ENCODE data around the gene TCAF1.
A peak's percentile ranks its signal among the peaks of the same experiment; 100 is the strongest.
"Not testable (repeated sequence)": the region's sequence is repeated elsewhere in the genome, so short reads cannot be mapped to it uniquely, and the experiment has no call there.

The TCAF1 gene

DNA sequence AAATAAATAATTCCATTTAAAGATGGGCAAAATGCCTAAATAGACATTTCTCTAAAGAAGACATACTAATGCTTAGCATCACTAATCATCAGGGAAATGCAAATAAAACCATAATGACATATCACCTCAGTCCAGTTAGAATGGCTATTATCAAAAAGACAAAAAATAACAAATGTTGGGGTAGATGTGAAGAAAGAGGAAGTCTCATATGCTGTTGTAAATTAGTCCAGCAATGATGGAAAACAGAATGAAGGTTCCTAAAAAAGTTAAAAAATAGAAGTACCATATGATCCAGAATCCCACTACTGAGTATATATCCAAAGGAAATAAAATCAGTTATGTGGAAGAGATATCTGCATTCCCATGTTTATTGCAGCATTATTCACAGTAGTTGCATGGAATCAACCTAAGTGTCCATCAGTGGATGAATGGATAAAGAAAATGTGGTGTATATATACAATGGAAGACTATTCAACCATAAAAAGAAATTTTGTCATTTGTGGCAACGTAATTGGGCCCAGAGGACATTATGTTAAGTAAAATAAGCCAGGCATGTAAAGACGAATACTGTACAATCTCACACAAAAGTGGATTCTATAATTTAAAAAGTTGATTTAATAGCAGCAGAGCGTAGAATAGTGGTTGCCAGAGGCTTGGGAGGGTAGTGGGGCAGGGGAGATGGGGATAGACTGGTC is 52.0 kb downstream of the TCAF1 start:
- no peak for DNase-seq

GRCh38 chr7:143848192-143848591 is 53.8 kb downstream of the TCAF1 start:
- no peak for DNase-seq

GRCh38 chr7:143846692-143847091 is 55.3 kb downstream of the TCAF1 start:
- no peak for DNase-seq

DNA sequence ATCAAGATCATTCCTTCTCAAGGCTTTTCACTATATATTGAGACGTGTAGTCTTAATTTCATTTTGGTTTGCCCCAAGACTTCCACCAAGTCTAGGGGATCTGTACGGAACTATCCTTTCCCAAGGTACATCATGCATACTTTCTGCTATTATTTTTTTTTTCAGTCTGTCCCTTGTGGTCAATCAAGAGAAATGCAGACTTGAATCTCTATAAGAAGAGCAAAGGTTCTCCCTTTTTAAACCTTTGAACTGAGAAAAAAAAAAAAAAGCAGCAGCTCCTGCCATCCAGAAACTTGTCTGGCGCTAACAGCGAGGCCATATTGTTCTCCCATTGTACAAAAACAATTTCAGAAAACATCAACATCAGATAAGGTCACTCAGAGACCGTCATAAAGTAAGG is 60.3 kb downstream of the TCAF1 start:
- DNase-seq = not testable (repeated sequence)

- not testable (repeated sequence) for DNase-seq
These were observed 61.9 kb downstream of the TCAF1 start for GRCh38 chr7:143840062-143840461.

DNA sequence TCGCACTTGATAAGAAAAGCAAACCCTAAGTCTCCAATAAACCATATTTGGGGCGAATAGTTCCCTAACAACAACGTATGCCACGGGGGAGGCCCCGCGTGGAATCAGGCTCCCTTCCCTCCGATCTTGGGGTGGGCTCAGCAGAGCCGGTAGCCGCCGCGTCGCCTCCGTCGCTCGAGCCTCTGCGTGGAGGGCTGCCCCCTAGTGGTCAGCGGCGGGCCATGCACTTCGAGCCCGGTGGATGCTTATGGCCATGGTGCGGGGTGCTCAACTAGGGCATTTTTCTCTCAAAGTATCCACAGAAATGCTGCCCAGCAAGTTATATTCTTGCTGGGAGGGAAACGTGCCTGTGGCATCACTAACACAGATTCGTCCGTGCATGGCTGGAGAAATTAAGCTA is 64.8 kb downstream of the TCAF1 start:
- DNase-seq = not testable (repeated sequence)

DNA sequence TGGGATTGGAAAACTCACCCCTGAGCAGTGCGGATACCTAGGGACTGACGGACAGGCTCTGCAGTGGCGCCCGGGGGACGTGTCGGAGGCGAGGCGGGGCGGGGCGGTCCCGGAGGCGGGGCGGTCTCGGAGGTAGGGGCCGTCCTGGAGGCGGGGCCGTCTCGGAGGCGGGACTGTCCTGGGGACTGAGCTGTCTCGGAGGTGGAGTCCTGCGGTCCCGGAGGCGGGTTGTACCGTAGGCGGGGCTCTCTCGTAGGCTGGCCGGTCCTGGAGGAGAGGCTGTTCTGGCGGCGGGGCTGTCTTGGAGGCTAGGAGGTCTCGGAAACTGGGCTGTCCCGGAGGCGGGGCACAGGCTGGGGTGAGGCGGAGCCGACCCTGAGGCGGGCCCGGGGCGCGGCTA is 65.4 kb downstream of the TCAF1 start:
- peak; percentile 85 for DNase-seq

DNA sequence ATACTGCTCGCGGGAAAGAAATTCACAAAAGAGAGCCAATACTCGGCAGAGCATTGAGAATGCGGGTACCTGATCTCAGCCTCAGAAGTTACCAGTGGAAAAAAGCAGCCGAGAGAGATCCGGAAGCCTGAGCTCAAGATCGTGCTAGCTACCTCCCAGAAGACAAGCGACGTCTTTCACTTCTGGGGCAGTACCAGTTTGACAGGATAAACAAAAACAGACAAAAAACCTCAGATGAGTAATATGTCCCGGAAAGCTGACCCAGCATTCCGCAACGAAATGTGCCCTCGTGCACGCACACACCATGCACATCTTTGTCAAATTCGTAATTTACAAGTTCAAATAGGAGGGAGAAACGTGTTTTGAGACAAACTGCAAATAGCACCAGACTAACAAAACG is 65.9 kb downstream of the TCAF1 start:
- not testable (repeated sequence) for DNase-seq

- not testable (repeated sequence) for DNase-seq
These were observed 75.4 kb downstream of the TCAF1 start for GRCh38 chr7:143826578-143826977.

- DNase-seq = not testable (repeated sequence)
These were observed 77.5 kb downstream of the TCAF1 start for GRCh38 chr7:143824295-143825135.

DNA sequence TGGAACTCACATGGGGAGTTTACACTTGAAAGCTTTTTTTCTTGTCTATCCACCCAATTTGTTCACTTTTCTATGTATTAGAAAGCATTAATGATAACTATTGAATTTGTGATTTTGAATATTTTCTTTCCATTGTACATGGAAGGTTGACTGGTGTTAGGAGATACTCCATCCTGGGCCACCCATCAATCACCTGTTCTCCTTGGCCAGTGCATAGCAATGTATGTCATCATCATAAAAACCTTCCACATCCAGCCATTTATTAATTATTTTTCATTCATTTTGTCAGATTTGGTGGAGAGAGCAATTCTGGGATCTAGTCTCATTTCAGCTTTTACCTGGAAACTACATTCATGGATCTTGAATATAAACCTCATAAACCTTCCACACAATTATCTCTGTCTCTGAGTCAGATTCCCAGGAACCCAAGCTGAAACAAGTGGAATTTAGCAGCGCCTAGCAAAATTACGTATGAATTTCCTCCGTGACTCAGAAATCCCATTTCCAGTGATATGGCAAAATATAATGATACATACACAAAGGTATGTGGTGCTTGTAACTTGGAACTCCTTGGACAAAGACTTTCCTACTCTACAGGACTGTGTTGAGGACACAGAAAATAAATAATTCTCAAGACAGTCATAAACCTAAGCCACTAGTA is 78.2 kb downstream of the TCAF1 start:
- not testable (repeated sequence) for DNase-seq

DNA sequence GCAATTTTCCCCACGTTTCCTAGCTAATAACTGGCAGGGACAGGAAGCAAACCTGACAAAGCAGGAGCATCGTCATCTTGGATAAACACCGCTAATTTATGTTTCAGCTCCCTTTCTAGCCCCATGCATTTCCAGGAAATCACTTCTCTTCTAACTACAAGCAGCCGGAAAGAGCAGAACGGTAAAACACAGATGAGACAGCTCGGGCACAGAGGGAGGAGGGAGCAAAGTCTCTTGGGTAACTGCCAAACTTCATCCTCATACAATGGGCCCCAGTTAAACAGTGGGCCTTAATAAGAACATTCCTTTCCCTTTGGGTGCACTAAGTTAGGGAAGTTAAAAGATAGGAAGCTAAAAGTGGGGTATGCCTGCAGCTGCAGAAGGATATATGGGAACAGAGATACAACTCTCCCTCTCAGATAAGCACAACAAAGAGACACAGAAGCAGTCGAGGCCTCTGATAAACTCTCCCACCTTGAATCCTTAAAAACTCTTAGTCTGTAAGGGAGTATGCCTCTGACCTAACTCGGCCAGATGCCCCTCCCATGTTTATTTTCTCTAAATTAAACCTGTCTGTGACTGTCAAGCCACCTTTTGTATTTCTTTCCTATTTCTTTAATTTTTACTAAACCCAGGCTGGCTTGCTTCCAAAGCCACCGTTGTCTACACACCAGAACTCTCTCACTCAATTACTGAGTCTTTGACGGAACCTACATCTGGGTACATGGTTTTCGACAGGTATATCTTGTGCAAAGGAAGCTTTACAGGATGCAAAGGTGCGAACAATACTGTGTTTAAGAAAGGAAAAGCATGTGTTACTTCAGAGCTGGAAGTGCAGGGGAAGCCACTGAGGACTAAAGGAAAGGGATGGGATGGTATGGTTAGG is 80.3 kb downstream of the TCAF1 start:
- not testable (repeated sequence) for DNase-seq

DNA sequence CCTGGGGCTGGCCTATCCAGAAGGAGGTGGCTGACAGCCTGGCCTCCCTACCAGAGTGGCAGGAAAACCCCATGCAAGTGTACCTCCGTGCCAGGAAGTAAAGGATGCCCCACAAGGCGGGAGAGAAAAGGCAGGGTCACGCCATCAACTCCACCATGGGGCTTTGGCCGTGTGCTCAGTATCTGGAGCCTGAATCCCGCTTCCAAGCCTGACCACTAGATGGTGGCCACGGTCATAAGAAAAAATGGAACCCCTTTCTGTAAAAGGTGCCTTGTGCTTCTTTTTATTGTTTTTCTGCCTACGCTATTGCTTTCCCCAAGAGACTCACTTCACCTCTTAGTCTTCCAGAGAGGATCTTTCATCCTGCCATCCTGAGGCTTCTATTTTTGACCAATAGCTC is 84.1 kb downstream of the TCAF1 start:
- not testable (repeated sequence) for DNase-seq

- DNase-seq = not testable (repeated sequence)
These were observed 85.4 kb downstream of the TCAF1 start for GRCh38 chr7:143816471-143817133.

- not testable (repeated sequence) for DNase-seq
These were observed 91.3 kb downstream of the TCAF1 start for GRCh38 chr7:143810639-143811038.

GRCh38 chr7:143806664-143807071 is 95.3 kb downstream of the TCAF1 start:
- not testable (repeated sequence) for DNase-seq

All from T1000 (cell line).